Spleen (tissue), 11 donors: ENCODE data around the gene SLC7A14. TPM values are rescaled to one million over a fixed set of nuclear protein-coding genes. Genes with fewer than 3 reads are reported as not detected.

Experiments
- DNase-seq: peaks from one replicate; pipeline ENCODE4 v3.0.0-alpha.2; 2020
- H3K27ac ChIP-seq, 8 donors: fragments of 200-600 bp; sonication (generic) in 7 of 8; 1 replicate in 4 of 8; 2 replicates in 4 of 8; pipeline versions ENCODE4 v1.5.0 to v1.8.0; 2016 to 2021; ENCODE audit warnings: inconsistent platforms in 4 of 8, mild to moderate bottlenecking in 4 of 8, moderate library complexity in 1 of 8
- H3K27me3 ChIP-seq, 7 donors: fragments of 200-600 bp; sonication (generic) in 6 of 7; replicated peaks in 1 of 7; 1 replicate in 4 of 7; 2 replicates in 3 of 7; pipeline versions ENCODE4 v1.5.0 to v1.8.0; 2016 to 2021; ENCODE audit warnings: inconsistent platforms in 3 of 7, mild to moderate bottlenecking in 1 of 7
- H3K36me3 ChIP-seq, 6 donors: fragments of 200-600 bp; sonication (generic) in 5 of 6; 1 replicate in 4 of 6; 2 replicates in 2 of 6; pipeline versions ENCODE4 v1.5.0 to v1.8.0; 2016 to 2021; ENCODE audit warnings: inconsistent platforms in 2 of 6
- H3K4me1 ChIP-seq, 6 donors: fragments of 200-600 bp; sonication (generic) in 5 of 6; 1 replicate in 3 of 6; 2 replicates in 3 of 6; pipeline versions ENCODE4 v1.5.0 to v1.8.0; 2016 to 2021; ENCODE audit warnings: inconsistent platforms in 3 of 6
- H3K4me3 ChIP-seq, 8 donors: fragments of 200-600 bp; sonication (generic) in 7 of 8; 1 replicate in 4 of 8; 2 replicates in 4 of 8; pipeline versions ENCODE4 v1.5.0 to v1.8.0; 2016 to 2021; ENCODE audit warnings: inconsistent platforms in 4 of 8, mild to moderate bottlenecking in 4 of 8, moderate library complexity in 2 of 8
- H3K9me3 ChIP-seq, 8 donors: fragments of 200-600 bp; sonication (generic) in 7 of 8; 1 replicate in 4 of 8; 2 replicates in 4 of 8; pipeline versions ENCODE4 v1.5.0 to v1.8.0; 2016 to 2021; ENCODE audit warnings: inconsistent platforms in 4 of 8
- POLR2A ChIP-seq, 3 donors: fragments of 450-650 bp; IDR thresholded peaks; one replicate each; pipeline ENCODE4 v1.5.1; 2017; ENCODE audit warnings: antibody characterized with exemption in 3 of 3, mild to moderate bottlenecking in 1 of 3
- POLR2AphosphoS5 ChIP-seq, 3 donors: sonication (generic); formaldehyde crosslinking; IDR thresholded peaks; one replicate each; pipeline ENCODE4 v1.5.1; 2017; ENCODE audit warnings: antibody characterized with exemption in 3 of 3
- WGBS, 5 donors: extraction: QIAGEN DNeasy Blood & Tissue Kit in 3 of 5; methylation state at CpG; one replicate each; pipeline versions ENCODE4 v1.1.5 to v1.1.7; 2013 to 2018; 5-methylcytosine and 5-hydroxymethylcytosine counted together
- intact Hi-C: fragments of 100-400 bp; cut with DNase I; formaldehyde crosslinking; loops from one replicate; pipeline ENCODE4 v1.15.0; 2023; ENCODE audit warnings: low total_unique reads
- polyA plus RNA-seq, 3 donors: library from polyadenylated mRNA; stranded (reverse); fragments of 200-250 nt; gene quantifications; one replicate each; pipeline ENCODE4 v1.2.1, GENCODE V29; 2013
- total RNA-seq, 7 donors: library from RNA; depleted of rRNA in 3 of 7; stranded (reverse); fragments of >200 nt in 3 of 7; fragmentation: NEBNext Ultra II Directional in 4 of 7; extraction: Animal tissue kit (Norgen Biotek cat#: 25700) in 4 of 7; gene quantifications; one replicate each; pipeline versions ENCODE4 v1.1.0 to v1.2.1, GENCODE V29; 2016 to 2021
- TF ChIP-seq, protein P1 (sequence below), 11 experiments: fragments of 200-600 bp in 7 of 11; fragments of 450-650 bp in 4 of 11; sonication (generic) in 4 of 11; IDR thresholded peaks in 8 of 11; conservative IDR thresholded peaks in 3 of 11; 1 replicate in 7 of 11; 2 replicates in 4 of 11; pipeline versions ENCODE4 v1.4.0 to v1.8.0; 2016 to 2021; ENCODE audit warnings: antibody characterized with exemption in 11 of 11, inconsistent platforms in 4 of 11, mild to moderate bottlenecking in 1 of 11
- donor health status: healthy with polysubstance abuse.
- donor health status: DM: no; HTN: no; CAD: no; lungs with moderate emphysema.
- donor health status: DM: no; HTN: no; CAD: no.
- donor health status: Bipolar disorder and iron deficiency.
- donor health status: healthy.
- donor health status: DM: no; HTN: no; CAD: no.
- donor health status: DM: yes; HTN: yes; CAD: no.

Gene SLC7A14
- total and polyA plus RNA-seq, 10 donors: under 0.01 TPM; not detected in 9

DNA sequence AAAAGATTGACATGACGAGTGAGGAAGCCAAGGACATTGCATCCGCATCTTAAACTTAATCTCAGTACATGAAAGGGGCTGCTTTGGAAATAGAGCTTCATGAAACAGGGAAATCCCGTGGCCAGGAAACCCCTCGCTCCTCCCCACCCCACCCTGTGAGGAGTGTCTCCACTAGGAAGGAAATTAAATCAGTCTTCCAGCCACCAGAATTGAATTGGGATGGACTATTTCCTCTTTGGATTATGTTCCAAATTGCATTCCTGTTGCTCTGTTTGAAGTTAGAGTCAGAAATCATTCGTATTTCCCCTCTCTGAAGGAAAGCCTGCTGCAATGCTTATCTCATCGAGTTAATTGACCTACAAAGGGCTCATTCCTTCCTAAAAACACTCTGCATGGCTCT is 131.4 kb downstream of the SLC7A14 start:
- Histone ChIP-seq H3K27me3 (peaks cover 0 to 9% (median 0%) of the 10 kb centered on the region in 7 donors), H3K36me3 (no peaks in the 10 kb centered on the region), H3K27ac (peak overlapping the region in 1 of 8 donors; percentile 26), H3K4me3 (no peak overlapping the region), H3K4me1 (no peaks in the 10 kb centered on the region), H3K9me3 (no peaks in the 10 kb centered on the region)
- WGBS, 5 donors: 48 to 65% (median 54%) methylated on average over 6 of the region's 6 CpGs
- intact Hi-C loops: no loop called here
- TF ChIP-seq, protein P1, sequence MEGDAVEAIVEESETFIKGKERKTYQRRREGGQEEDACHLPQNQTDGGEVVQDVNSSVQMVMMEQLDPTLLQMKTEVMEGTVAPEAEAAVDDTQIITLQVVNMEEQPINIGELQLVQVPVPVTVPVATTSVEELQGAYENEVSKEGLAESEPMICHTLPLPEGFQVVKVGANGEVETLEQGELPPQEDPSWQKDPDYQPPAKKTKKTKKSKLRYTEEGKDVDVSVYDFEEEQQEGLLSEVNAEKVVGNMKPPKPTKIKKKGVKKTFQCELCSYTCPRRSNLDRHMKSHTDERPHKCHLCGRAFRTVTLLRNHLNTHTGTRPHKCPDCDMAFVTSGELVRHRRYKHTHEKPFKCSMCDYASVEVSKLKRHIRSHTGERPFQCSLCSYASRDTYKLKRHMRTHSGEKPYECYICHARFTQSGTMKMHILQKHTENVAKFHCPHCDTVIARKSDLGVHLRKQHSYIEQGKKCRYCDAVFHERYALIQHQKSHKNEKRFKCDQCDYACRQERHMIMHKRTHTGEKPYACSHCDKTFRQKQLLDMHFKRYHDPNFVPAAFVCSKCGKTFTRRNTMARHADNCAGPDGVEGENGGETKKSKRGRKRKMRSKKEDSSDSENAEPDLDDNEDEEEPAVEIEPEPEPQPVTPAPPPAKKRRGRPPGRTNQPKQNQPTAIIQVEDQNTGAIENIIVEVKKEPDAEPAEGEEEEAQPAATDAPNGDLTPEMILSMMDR (IDR thresholded peaks at IDR 0.05 in 8 of 11, conservative IDR thresholded peaks at IDR 0.05 in 3 of 11): no peak
- no peak for TF ChIP-seq POLR2A (IDR thresholded peaks at IDR 0.05)
- DNase-seq: no peak

DNA sequence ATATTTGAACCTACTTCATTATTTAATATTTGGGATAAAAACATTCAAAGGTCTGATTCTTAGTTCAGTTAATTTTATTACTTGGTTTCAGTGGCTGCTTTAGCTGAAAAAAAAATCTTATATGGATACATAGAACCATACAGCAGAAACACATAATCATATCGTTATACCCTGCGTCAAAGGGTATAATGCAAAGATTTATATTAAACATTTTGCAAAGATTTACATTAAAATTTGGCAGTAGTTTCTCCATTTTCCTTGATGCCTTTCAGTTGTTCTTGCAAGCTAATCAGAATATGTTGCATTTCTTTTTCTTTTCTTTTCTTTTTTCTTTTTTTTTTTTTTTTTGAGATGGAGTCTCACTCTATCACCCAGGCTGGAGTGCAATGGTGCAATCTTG is 135.8 kb downstream of the SLC7A14 start:
- no peak for DNase-seq
- 93 to 99% (median 95%) methylated on average over 2 of the region's 2 CpGs for WGBS, 5 donors
- no peak overlapping the region for H3K27ac ChIP-seq
- H3K36me3 ChIP-seq: no peaks in the 10 kb centered on the region
- H3K4me1 ChIP-seq: no peaks in the 10 kb centered on the region
- no peaks in the 10 kb centered on the region for H3K27me3 ChIP-seq
- TF ChIP-seq POLR2AphosphoS5 (IDR thresholded peaks at IDR 0.05) (no peak), POLR2A (IDR thresholded peaks at IDR 0.05) (no peak)
- TF ChIP-seq, protein P1 (IDR thresholded peaks at IDR 0.05 in 8 of 11, conservative IDR thresholded peaks at IDR 0.05 in 3 of 11): no peak
- H3K9me3 ChIP-seq: no peaks in the 10 kb centered on the region
- intact Hi-C loops: no loop called here
- H3K4me3 ChIP-seq: no peak overlapping the region

DNA sequence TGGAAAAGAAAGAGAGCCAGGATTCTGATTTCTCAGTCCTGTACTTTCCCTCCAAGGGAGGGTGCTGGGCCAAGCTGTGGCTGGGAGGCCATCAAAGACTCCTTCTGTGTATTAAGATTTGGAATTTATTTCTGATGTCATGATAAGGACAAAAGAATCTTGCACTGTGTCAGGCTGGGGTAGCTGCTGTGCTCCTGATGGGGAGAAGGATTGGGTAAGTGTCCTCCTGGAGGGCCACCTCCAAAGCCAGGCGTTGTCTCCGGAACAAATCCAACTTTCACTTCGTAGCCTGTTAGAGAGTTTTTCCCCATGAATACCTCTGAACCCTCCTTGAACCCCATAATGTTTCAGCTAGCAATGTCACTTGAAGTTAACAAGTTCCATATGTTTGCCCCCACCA is 137.3 kb downstream of the SLC7A14 start:
- Histone ChIP-seq H3K4me1 (no peaks in the 10 kb centered on the region), H3K9me3 (no peaks in the 10 kb centered on the region), H3K27me3 (no peaks in the 10 kb centered on the region), H3K4me3 (no peak overlapping the region), H3K27ac (no peak overlapping the region), H3K36me3 (no peaks in the 10 kb centered on the region)
- intact Hi-C loops: no loop called here
- no peak for DNase-seq
- WGBS, 5 donors: 78 to 96% (median 86%) methylated on average over 3 of the region's 3 CpGs
- TF ChIP-seq POLR2A (IDR thresholded peaks at IDR 0.05) (no peak), POLR2AphosphoS5 (IDR thresholded peaks at IDR 0.05) (no peak)
- TF ChIP-seq, protein P1 (IDR thresholded peaks at IDR 0.05 in 8 of 11, conservative IDR thresholded peaks at IDR 0.05 in 3 of 11): no peak

DNA sequence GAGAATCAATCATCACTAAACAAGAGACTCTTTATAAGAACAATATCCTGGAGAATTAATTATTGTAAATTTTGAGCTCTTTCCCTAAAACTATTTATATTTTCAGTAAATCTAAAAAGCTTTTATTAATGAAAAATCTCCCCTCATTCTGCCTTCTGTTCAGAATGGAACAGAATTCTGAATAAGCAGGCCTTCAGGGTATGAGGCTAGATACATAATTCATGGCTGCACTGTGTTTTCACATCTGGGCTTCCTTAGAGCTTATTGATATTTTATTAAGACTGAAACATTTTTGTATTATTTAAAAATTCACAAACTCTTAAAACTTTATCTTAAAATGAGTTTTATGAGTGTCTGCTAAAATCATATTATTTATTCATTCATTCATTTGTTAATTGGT is 142.4 kb downstream of the SLC7A14 start:
- intact Hi-C loops: no loop called here
- no peak for DNase-seq
- no peaks in the 10 kb centered on the region for H3K4me1 ChIP-seq
- H3K36me3 ChIP-seq: no peaks in the 10 kb centered on the region
- peaks cover 0 to 11% (median 0%) of the 10 kb centered on the region in 7 donors for H3K27me3 ChIP-seq
- no peak overlapping the region for H3K27ac ChIP-seq
- no peaks in the 10 kb centered on the region for H3K9me3 ChIP-seq
- TF ChIP-seq, protein P1 (IDR thresholded peaks at IDR 0.05 in 8 of 11, conservative IDR thresholded peaks at IDR 0.05 in 3 of 11): no peak
- TF ChIP-seq POLR2A (IDR thresholded peaks at IDR 0.05): no peak
- no peak for TF ChIP-seq POLR2AphosphoS5 (IDR thresholded peaks at IDR 0.05)
- H3K4me3 ChIP-seq: no peak overlapping the region
